GF-D8 (cell line): ENCODE measurements around the gene SLC6A16.
"Not testable (repeated sequence)": the region's sequence is repeated elsewhere in the genome, so short reads cannot be mapped to it uniquely, and the experiment has no call there.

Experiments
- DNase-seq: peaks from one replicate; lab custom pipeline; 2025; lab: John Stamatoyannopoulos, UW

The SLC6A16 gene

DNA sequence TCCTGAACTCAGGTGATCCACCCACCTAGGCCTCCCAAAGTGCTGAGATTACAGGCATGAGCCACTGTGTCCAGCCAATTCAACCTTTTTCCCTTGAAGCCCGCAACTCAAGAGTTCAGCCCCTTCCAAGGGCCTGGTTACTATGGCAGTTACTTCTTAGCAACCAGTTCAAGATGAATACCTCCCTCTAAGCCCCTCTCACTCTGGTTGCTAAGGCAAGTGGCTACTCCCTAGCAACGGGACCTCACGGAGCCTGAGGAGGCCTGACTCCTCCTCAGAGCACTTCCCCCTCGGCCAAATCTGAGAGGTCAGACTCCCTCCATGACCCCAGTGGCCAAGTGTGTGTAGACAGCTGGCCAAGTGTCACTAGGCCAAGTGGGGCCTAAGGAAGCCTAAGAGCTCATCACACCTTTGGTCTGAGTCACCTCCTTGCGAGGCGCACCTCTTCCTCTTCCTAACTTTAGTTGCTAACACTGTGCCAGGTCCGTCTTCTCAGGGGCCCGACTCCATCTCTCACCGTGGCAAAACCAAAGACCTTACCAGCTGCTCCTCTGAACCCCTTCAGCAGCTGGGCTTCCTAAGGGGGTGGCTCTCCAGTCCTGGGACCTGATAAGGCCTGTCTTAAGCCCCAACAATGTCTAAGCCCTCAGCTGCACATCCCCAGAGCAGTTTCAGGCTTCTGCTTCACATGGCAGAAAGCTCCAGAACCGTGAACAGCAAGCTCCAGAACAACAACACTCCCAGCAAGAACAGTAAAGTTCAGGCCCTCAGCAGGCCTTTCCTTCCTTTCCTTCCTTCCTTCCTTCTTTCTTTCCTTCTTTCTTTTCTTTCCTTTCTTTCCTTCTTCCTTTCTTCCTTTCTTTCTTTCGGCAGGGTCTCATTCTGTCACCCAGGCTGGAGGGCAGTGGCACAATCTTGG is 19.8 kb upstream of the SLC6A16 start:
- DNase-seq, result no peak

DNA sequence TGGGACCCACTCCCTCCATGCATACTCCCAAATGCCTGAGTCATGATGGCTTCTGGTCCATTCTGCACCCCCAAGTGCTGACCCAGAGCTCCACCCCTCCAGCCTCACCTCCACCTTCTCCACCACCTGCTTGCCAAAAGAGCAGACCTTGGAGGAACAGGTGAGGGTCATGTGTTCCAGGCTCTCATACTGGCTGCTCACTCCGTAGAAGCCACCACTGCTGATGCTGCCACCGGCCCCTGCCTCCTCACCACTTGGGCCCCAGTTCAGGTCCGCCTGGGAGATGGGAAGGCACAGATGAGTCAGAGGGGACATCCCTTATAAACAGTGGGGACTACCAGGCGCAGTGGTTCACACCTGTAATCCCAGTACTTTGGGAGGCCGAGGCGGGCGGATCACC is 18.1 kb upstream of the SLC6A16 start:
- DNase-seq, result no peak

DNA sequence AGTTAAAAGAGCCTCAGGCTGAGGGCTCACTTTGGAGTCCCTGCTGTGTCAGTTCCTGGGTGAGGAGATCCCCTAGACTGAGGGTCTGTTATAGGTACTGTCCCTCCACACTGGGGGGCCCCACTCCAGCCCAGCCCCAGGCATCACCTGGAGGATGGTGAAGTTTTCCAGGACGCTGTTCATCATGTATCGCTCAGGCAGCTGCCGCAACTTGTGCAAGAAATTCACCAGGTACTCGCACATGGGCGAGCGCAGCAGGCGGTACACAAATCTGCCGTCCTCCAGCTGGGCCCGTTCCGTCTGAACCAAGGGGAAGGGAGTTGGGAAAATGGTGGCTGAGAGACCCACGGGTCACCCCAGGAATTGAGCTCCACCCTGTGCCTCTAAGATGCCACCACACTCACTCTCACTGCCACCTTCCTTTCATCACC is 17.3 kb upstream of the SLC6A16 start:
- no peak for DNase-seq

DNA sequence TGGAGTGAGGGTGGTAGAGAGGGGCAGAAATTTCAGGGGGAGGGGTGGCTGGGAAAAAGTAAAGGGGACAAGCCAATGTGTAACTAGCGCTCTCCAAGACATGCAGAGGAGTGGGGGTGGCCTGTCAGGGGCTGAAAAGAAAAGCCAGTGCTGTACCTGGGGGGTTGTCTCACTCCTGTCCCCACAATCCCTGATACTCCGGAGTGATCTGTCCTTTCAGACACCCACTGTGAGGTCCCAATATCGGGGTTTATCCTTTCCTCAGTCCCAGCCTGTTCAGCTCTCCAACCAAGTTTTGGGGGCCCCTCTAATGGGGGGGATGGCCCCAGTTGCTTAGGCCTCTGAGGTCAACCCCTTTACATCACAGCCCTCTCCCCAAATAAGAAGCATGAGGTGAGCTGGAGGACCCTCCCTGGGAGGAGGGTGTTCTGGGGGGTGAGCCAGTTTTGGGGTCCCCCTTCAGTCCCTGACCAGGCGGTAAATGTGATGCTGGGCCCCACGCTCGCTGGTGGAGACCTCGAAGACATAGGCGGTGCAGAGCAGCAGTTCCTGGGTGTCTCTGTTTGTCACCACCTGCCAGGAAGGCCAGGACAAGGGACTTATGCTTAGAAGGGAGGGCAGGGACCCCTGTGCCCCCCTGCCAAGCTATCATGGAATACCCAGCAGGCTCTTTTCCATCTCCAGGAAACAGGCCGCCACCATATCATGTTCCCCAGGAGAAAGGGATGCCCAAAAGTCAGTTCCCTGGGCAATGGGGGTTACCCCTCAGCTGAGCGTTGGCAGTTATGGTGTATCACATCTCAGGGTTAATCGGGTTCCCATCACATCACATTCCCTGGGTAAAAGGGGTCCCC is 16.1 kb upstream of the SLC6A16 start:
- DNase-seq, result no peak

DNA sequence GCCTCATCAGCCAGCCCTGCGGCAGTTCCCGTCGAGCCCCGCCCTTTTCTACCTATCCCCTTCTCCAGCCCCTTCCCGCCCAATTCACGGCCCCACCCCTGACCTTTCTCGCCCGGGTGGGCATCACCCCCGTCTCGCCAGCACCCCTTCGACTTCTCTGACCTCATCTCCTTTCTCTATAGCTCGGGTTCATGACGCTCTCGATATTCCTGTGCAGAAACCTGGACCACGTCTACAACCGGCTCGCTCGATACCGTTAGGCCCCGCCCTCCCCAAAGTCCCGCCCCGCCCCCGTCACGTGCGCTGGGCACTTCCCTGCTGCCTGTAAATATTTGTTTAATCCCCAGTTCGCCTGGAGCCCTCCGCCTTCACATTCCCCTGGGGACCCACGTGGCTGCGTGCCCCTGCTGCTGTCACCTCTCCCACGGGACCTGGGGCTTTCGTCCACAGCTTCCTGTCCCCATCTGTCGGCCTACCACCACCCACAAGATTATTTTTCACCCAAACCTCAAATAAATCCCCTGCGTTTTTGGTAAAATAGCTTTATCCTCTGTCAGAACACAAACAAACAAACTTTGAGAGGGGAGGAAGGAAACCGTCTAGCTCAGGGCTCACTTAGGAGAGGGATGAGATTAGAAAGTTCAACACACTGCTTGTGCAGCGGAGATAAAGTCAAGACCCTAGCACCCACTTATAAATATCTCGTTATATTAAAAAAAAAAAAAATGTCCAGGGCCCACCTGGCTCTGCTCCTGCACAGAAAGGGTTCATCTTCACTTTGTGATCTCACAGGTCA is 15.3 kb upstream of the SLC6A16 start:
- DNase-seq, result no peak

DNA sequence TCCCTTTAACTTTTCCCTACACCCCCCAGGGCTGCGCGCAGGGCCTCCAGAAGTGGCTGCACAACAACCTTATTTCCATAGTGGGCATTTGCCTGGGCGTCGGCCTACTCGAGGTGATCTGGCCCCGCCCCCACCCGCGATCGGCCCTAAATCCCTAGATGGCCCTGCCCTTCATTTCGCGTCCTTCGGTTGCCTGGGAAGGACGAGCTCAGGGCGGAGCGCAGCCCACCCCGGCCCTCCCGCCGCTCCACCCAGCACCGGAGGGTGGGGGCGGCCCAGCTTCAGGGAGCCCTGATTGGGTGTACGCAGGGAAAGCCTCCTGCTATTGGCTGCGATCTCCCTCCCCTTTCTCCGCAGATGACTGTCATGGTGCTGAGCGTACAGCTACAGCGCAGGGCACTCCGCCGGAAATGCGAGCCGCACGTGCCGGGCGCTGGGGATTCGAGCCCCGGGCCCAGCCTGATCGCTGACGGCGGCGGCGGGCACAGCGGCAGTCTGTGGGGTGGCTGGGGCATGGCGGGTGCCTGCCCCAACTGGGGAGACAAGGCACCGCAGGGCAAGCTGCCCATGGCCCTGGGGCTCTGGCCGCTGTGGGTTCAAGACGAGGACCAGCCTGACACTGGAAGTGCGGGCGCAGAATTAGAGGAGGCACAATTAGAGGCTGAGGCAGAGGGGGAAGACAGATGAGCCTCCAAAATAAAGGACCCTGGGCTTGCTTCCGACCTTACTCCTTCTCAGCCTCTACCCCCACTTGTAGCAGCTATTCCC is 14.5 kb upstream of the SLC6A16 start:
- no peak for DNase-seq

DNA sequence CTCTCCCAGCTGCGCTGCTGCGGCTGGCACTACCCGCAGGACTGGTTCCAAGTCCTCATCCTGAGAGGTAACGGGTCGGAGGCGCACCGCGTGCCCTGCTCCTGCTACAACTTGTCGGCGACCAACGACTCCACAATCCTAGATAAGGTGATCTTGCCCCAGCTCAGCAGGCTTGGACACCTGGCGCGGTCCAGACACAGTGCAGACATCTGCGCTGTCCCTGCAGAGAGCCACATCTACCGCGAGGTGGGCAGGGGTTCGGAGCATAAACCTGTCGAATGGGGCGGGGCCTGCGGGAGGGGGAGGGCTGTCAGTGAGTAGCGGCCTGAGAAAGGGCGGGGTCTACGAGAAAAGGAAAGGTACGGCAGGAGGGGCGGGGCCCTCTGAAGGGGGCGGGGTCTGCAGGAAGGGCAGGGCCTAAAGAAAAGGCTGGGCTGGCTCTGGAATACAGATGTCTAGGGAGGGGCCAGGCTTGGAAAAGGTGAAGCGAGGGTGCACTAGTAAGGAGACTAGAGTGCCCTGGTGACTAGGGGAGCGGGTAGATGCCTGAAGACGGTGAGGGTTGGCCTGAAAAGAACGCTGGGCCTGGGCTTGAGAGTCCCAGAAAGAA is 13.8 kb upstream of the SLC6A16 start:
- DNase-seq, result no peak

DNA sequence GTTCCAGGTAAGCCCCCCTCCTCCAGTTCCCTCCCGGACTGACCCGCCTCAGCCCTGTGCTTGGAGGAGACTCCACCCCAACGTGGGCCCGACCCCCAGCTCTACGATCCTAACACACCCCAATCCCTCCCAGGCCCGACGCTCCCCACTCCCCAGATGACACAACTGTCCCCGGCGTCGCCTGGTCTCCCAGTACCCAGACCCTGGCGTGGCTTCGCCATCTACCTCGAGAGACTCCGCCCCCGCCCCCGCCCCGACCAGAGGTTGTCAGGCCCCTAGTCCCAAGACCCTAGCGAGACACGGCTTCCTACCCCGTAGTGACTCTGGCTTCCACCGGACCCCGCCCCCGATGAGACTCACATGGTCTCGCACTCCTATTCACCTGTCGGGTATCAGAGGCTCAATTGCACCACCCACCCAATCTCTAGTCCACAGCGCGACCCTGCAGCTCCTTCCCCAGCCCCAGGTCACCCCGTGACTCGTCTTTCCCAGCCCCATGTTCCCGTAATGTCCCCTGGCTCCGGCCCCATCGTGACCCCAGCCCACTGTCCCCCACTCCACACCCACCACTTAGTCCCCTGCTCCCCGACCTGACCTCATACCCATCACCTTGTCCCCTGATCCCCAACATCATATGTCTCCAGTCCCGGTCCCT is 13.2 kb upstream of the SLC6A16 start:
- DNase-seq, result no peak

DNA sequence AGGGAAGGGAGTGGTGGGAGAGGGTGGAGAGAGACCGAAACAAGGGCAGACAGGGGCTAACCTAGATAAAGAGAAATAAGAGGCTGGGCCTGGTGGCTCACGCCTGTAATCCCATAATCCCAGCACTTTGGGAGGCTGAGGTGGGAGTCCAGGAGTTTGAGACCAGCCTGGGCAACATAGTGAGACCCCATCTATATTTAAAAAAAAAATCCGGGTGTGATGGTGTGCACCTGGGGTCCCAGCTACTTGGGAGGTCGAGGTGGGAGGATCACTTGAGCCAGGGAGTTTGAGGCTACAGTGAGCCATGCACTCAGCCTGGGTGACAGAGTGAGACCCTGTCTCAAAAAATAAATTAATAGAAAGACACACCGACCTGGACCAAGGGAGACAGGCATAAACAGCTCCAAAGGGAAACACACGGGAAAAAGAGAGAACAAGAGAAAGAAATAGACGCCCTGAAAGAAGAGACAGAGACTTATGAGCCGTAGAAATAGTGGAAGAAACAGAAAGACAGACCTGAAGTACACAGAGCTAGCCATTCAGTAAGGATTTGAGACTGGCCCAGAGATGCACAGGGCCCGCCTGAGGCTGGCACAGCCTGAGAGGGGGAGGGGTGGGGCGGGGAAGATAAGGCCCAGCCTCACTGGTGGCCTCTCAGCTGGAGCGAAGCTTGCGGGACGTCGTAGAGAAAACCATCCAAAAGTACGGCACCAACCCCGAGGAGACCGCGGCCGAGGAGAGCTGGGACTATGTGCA is 12.5 kb upstream of the SLC6A16 start:
- DNase-seq, result no peak

DNA sequence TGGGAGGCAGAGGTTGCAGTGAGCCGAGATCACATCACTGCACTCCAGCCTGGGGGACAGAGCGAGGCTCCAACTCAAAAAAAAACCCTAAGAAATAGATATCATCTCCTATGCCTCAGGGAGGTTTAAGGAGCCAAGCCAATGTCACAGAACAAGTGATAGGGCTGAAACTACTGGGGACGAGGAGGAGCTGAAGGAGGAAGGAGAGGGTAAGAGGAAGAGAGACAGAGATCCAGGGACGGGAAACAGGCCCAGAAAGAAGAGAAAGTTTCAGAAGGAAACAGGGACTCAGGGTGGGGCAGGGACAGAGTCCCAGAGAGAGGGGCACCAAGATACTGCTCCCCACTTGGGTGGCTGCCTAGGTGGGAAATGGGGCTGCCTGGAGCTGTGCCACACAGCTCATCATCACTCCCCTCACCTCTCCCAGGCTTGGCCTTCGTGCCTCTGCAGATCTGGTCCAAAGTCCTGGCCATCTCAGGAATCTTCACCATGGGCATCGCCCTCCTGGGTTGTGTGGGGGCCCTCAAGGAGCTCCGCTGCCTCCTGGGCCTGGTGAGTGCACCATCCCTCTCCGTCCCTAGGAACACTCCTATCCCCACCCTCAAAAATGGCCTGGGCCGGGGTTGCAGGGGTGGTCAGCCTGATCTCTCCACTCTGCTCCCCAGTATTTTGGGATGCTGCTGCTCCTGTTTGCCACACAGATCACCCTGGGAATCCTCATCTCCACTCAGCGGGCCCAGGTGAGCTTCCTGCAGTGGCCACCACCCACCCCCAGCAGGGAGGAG is 11.7 kb upstream of the SLC6A16 start:
- DNase-seq, result no peak

DNA sequence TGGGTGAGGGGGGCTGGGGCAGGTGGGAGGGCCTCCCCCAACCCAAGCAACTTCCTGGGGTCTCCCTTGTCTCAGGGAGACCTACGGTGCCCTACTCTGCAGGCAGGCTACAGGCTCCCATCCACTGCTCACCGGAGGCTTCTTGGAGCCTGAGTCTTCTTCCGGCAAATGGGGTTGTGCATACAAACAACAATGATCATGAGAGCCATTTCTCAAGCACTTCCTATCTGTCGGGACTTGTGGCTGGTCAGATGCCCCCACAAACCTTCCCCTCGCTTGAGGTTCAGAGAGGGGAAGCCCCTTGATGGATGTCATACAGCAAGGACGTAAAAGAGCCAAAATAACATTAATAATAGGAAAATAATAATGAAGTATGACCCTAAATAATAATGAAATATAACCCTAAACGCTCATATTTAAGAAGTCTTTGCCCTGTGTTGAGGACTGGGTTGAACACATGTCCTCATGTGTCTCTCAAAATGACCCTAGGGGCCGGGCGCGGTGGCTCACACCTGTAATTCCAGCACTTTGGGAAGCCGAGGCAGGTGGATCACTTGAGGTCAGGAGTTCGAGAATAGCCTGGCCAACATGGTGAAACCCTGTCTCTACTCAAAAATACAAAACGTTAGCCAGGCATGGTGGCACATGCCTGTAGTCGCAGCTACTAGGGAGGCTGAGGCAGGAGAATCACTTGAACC is 10.9 kb upstream of the SLC6A16 start:
- no peak for DNase-seq

DNA sequence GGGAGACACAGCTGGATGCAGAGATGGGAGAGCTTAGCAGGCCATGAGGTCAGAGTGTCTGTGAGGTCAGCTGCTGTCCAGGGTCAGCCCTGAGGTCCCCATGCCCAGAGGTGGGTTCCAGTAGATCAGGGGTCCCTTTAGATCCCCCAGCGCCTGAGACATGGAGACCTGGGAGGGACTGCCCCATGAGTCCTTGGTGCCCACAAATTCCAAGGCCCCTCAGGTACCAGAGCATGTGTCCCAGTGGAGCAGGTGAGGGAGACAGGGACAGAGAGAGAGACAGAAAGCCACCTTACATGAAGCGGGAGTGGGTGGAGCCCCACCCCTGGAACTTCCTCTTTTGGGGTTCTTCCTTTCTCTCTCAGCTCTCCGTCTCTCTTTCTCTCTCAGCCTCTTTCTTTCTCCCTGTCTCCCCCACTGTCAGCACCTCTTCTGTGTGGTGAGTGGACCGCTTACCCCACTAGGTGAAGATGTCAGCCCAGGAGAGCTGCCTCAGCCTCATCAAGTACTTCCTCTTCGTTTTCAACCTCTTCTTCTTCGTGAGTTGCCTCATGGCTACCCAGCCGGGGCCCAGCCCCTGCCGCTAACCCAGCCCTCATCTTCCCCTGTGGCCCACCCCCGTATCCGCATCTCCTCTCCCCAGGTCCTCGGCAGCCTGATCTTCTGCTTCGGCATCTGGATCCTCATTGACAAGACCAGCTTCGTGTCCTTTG is 10.2 kb upstream of the SLC6A16 start, which contains the start of gene CD37:
Gene CD37 (plus strand): TSS at position 336 of the 713 bp plus-strand sequence. CDS start 135 bp downstream, at position 471.
- DNase-seq, result peak; percentile 10

DNA sequence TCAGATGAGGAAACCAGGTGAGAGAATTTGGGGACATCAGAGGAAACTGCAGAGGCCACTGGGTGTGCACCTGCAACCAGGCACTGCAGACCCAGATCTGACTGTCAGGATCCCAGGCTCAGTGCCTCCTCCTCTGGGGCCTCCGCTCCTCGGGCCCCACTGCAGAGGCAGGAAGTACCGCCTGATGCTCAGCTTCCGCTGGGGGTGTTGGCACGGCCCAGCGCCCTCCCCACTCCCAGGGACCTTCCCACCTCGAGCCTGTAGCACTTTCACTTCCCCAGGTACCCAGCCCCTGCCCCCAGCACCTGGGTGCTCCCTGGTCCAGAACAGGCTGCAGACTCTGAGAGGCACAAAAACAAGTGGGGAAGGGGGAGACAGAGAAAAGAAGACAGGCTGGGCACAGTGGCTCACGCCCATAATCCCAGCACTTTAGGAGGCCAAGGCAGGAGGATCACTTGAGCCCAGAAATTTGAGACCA is 8.9 kb upstream of the SLC6A16 start:
- no peak for DNase-seq

DNA sequence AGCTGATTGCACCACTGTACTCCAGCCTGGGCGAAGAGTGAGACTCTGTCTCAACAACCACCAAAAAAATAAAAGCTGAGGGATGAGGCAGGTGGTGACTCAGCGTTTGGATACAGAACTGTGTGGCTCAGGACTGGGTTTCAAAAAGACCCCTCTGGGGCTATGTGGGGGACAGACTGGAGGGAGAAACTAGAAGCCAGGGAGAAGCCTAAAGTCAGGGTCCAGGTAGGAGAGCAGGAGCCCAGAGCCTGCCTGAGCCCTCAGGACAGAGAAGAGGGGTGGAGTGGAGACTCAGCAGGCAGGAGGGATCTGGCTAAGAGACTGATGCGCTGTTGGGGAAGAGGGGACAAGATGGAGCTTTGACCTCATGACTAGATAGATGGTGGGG is 8.4 kb upstream of the SLC6A16 start:
- DNase-seq, result no peak

DNA sequence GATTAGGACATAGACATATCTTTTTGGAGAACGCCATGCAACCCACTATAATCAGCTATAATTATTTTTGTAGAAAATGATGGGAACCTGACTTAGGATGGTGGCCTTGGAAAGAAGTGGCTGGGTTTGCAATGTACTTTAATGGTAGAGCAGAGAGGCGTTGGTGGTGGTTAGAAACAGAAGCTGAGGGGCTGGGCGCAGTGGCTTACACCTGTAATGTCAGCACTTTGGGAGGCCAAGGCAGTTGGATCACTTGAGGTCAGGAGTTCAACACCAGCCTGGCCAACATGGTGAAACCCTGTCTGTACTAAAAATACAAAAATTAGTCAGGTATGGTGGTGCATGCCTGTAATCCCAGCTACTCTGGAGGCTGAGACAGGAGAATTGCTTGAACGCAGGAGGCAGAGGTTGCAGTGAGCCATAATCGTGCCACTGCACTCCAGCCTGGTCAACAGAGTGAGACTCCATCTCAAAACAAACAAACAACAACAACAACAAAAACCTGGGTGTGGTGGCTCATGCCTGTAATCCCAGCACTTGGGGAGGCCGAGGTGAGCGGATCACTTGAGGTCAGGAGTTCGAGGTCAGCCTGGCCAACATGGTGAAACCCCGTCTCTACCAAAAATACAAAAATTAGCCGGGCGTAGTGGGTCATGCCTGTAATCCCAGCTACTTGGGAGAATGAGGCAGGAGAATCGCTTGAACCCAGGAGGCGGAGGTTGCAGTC is 7.9 kb upstream of the SLC6A16 start:
- not testable (repeated sequence) for DNase-seq

DNA sequence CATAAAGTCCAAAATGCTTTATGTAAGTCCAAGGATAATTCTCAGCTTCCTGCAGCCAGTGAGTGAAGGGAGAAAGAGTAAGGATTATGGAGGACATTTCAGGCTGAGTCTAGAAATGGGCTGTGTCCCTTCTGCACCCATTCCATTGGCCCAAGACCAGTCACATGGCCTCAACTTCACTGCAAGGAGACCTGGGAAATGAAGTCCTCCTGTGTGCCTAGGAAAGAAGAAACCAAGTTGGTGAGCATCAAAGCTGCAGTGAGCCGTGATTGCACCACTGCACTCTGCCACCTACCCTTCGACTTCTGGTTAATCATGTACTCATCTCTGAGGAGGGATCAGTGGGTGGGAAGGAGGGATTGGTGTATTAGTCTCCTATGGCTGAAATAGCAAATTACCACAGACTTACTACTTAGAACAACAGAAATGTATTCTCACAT is 6.6 kb upstream of the SLC6A16 start:
- DNase-seq, result no peak

DNA sequence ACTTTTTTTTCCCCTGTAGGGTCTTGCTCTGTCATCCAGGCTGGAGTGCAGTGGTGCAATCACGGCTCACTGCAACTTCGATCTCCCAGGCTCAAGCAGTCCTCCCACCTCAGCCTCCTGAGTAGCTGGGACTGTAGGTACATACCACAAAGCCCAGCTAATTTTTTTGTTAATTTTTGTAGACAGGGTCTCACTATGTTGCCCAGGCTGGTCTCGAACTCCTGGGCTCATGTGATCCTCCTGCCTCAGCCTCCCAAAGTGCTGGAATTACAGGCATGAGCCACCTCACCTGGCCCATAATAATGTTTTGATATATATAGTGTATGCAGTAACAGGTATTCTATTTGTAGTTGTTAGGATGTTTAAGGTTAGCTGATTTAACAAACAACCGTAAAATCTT is 6.2 kb upstream of the SLC6A16 start:
- not testable (repeated sequence) for DNase-seq
